GM18861 (cell line): ENCODE data around the gene RPRD1B.

Source experiments
- ATAC-seq: cut with Tn5 transposase; IDR thresholded peaks from one replicate; pipeline ENCODE4 v1.9.1; 2021; ENCODE audit not compliant: unreplicated experiment

Gene RPRD1B, protein sequence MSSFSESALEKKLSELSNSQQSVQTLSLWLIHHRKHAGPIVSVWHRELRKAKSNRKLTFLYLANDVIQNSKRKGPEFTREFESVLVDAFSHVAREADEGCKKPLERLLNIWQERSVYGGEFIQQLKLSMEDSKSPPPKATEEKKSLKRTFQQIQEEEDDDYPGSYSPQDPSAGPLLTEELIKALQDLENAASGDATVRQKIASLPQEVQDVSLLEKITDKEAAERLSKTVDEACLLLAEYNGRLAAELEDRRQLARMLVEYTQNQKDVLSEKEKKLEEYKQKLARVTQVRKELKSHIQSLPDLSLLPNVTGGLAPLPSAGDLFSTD

DNA sequence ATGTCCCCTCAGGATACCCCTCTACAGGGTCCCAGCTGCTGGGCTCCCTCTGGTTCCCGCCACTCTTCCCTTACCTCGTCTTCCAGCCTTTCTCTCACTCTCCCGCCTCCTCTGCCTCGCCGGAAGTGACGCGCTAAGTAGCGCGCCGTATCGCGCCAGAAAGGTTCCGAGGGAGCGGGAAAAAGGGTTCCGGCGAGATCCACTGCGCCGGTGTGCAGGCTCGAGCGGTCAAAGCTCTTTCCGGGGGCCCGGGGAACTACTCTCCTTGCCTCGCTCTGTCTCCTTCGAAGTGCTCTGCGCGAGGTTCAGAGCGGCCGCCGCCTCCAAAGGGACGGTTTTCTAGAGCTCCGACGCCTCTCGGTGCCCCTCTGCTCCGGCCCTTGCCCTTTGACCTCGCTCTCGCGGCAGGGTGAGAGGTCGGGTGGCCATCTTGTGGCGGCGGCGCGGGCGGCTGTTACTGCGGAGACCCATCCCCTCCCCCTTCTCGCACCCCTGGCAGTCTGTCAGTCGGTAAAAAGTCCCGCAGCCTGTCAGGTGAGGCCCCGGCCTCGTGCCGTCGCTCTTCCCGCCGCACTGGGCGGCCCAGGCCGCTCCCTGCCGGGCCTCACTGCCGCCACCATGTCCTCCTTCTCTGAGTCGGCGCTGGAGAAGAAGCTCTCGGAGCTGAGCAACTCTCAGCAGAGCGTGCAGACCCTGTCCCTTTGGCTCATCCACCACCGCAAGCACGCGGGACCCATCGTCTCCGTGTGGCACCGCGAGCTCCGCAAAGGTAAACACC, at the start of gene RPRD1B, which contains the start of gene TTI1:
TSS of gene RPRD1B (plus strand) at position 417 of the 778 bp plus-strand sequence. CDS start at position 619, 202 bp downstream.
TSS of gene TTI1 (minus strand) at position 127 of the 778 bp plus-strand sequence. CDS start 19,640 bp downstream, outside the sequence.
- peak; percentile 70 for ATAC-seq

DNA sequence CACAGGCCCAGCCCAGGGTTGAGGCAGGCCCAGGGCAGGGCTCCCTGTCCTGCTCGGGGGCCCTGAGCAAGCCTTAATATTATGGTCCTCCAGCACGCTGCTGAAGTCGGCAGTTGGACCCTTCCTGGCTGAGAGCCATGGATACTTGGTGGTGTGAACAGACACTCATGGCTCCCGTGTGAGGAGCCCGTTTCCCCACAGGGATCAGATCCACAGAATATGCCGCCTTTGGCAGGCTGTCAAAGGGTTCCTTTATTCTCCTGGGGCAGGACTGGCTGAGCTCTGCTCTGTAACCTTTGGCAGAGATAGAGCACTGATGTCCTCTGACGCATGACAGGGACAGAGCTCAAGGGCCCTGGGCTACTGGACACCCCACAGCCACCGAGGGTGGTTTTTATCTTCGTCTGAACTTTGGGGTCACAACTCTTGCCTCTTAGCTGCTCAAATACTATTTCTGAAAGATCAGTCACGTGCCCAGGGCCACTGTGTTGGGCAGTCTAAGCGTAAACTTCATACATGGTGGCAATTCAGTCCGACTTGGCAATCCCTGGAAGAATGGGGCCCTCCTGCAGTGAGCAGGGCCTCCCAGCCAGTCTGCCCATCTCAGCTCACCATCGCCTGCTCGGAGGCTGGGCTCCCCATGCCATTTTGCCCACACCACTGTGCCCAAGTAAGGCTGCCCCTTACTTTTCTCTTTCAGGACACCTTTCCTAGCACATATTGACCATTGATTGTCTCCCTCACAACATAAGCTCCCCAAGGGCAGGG, 49.3 kb upstream of the RPRD1B start:
- ATAC-seq: no peak

DNA sequence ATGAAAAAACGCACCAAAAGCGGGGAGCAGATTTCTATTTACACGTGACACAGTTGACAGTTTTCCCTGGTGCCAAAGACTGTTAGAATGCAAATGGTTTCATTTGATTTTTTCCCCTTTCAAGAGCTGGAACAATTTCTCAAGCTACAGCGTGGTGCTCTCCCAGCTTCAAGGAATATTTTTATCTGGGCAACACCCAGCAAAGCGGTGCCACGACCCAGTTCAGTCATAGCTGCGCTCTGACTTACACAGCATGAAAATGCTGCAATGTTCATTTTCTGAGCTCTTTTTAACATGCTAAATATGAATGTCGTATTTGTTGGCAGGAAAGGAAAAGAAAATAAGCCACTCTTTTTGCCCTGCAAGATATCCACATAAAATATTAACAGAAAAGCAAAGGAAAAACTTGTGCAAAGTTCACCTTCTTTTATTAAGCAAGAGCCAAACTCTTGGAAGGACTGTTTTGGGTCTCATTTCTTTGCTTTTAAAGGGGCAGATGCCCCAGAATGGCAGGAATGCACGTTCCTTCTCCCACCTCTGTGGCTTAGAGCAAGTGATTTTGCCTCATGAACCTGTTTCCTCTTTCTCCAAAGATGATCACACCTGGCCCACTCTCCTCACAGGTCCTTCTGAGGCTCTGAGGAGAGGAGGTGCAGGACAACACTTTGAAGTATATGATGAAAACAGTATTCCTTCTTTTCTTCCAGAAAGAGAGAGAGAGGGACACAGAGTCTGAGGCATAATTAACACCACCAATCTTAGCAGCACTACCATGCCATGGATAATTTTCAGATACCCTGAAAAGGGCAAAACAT, 47.3 kb upstream of the RPRD1B start:
- no peak for ATAC-seq

DNA sequence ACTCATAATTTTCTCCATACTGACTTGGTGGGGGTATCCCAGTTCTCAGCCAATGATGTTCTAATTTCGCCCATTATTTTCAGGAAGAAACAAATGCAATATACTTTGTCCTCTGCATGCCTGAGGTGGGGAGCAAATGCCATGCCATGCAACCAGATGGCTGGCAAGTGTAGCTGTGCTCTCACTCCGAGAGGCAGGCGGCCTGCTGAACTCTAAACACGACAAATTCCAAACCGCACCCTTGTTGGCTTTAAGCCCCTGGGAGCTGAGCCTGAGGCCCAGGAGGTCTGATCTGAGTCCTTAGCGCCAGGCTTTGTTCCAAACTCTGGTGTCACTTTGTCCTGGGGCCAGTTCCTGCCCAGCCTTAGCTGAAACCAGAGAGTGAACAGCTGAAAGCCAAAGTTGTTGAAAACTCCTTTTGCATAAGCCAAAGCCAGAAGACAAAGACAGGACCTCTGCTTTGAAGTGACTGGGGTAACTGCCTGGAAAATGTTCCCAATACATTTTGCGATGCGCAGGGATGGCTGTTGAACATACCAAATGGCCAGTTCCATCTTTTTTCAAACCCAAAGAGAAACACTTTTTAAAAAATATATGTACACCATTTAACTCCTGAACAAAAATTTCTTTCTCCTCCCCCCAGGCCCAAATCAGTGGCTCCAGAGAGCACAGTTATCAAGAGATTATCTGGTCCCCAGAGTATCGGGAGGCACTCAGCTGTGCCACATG, 46.5 kb upstream of the RPRD1B start:
- ATAC-seq: no peak

DNA sequence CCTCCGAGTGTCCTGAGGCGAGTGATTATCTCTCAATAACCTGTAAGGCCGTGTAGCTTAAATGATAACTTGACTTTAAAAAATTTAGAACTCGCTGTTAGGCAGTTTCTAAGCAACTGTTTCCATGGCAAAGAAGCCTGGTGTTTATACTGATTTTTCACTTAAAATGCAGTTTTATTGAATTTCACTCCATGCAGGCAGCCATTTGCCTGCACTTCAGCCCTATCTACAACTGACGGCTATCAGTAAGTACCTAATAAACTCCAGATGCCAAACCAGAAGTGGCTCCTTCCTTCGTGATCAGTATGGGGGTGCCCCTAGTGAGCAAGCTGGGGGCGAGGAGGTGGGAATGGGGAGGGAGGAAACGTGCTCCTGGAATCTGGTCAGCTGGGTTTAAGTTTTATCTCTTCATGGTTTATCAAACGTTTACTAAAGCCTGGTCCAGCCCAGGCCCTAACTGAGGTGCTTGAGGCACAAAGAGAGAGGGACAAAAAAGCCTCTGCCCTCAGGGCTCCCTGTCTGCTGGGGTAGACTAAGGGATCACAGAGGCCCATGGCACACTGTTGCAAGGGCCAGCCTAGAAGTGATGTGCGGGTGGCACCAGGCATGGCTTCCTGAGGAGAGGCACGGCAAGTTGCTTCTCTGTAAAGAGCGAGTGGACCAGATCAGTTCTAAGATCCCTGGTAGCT, 45.8 kb upstream of the RPRD1B start:
- no peak for ATAC-seq

DNA sequence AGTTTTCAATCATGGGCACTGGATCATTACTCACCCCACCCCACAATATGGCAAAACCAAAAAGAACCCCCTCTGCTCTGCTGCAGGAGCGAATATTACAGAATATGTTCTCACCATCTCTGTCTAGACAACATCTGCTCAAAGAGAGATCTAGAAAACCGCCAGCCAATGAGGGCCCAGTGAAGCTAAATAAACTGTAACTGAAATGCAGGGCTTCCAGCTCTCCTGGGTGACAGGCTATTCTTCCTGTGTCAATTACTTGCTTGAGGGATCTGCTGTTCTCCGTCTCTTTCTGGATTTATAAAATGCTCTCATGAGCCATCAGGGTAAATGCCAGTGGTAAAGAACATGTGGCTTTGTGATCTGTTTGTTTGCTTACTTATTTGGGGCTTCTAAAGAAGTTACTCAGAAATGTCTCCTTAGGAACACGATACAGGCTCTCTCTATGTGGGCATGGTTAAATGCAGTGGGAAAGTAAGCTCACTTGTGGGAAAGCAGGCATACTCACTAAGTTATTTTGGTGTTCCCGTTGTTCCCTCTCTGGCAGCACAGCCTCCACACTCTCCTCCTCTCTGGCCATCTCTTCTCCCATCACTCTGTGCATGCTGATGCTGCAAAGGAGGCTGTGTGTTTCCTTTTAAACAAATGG, 45.1 kb upstream of the RPRD1B start:
- ATAC-seq: no peak

DNA sequence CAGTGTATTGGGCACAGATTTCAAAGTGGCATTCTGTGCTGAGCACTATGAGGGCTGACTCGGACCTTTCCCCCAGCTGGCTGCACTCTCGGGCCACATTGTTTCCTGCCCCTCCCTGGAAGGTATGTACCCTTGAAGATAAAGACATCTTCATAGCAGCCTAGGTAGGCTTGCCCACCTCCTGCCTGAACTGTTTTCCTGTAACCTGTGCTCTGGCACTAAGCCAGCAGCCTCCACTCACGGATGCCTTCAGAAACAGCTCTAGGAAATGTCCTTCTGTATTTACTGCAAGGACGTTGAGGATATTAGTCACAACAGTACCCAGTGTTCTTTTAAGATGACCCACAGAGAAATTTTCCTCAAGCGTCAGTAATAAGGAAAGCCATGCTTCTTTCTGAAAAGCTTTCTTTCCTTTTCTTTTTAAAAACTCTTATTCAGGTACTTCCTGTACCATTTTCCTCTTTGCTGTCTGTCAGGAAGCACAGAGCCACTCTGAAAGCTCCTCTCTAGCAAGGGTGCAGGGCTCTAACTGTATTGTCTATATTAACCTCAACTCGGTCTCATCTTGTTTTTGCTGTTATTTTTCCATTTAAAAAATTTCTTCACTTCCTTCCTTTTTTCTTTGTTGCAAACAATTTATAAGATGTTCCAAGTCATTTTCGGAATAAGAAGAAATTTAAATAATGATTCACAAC, 43.8 kb upstream of the RPRD1B start:
- ATAC-seq: no peak

DNA sequence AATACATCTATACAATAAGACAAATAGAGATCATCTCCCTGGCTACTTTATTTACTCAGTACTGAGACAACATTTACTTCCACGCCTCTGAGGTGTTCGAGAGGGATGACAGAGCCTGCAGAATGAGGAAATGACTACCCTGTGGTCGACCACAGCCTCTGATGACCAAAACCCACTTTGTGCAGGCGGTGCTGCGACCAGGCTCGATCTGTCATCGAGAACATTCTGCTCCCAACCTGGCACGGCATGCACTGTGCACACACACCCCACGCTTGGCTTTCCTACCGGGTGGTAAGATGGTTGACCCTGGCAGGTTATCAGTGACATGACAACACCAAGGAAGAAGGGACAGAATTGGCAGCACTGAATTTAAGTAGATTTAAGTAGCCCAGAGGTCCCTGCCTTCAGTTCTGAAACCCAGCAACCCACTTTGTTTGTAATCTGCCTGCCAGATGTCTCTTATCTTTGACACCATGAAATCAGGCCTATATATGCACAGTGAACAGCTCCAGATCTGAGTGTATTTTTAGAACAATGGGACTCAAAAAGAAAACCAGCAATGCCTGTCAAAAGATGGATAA, 42.9 kb upstream of the RPRD1B start:
- peak; percentile 88 for ATAC-seq

DNA sequence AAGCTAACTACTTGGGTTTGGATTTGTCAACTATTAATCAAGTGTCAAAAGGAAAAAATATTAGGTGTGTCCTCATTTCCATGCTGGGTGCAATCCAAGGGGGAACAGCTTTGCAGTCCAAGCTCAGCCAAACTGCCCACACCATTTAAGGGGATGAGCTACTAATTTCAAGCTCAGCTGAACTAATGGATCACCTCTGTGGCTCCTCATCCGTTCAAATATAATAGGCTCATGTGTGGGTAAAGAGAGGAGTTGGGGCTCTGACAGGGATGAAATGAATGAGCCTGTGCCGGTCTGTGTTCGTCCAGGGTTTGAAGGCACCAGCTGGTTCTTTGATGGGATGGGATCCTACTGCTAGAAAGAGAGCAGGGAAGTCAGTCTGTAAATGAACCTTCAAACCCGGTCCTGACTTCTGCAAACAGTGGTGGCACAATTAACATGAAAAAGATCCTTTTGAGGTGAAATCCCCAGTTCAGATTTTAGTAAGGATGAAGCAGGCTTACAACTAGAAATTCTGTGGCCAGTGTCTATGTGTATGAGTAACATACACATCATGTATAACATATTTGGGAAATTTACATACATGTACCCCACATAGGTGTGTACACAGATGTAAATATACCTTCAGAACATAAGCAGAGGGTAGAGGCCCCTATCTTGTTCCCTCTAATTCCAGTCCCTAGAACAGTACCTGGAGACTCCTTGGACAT, 42.2 kb upstream of the RPRD1B start:
- no peak for ATAC-seq

DNA sequence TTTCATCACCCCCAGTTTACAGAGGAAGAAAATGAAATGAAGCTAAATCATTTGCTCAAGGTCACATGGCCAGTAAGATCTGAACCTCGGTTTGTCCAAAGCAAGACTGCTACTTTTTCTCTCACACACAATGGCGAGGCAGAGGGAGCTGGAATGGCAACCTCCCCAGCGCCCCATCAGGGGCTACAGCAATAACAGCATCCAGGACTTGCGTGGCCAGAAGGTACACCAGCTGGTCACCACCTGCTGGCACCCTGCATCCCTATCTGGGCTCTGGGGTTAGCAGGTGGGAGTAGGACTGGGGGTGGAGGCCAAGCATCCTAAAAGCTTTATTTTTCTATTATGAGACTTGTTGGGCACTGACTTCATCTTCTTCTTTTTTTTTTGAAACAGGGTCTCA, 41.6 kb upstream of the RPRD1B start:
- no peak for ATAC-seq

DNA sequence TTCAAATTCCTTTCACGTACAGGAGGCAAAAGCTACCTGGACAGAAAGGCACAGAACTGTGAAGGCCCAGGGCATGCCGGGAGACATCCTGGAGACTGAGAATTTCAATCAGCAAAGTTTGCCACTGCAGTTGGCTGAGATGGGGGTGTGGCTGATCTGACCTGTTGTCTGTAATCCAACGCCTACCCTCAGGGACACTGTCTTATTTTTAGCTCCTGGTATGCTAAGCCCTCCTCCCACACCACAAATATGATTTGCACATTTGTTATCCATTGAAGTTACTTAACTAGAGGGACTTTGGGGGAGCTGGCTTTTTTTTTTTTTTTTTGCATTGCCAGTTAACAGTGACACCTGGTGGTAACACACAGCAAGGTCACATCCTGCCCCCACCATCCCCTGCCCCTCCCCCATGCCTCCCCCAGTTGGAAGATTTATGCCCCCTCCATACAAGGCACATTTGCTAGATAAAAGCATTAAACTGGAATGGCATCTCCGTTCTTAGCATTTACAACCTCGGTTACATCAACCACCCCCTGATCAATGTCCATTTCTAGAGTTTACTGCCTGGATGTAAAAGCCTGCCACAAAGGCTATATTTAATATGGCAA, 40.6 kb upstream of the RPRD1B start:
- no peak for ATAC-seq

DNA sequence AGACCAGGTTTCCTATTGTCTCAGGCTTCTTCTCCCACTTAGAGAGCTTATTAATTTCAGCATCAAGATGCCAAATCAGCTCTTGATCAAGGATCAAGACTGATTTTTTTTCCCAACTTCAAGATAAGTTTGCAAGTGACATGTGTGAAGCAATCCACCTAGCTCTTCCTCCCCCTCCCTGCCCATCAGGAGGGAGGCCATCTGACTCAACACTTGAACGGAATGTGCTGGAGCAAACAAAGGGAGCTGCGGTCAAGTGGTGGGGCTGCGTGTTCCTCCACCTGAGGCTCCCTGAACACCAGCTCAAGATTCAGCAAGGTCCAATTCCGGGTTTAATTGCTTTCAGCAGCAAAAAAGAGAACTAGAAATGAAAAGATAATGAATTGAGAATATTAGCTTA, 39.0 kb upstream of the RPRD1B start:
- no peak for ATAC-seq

DNA sequence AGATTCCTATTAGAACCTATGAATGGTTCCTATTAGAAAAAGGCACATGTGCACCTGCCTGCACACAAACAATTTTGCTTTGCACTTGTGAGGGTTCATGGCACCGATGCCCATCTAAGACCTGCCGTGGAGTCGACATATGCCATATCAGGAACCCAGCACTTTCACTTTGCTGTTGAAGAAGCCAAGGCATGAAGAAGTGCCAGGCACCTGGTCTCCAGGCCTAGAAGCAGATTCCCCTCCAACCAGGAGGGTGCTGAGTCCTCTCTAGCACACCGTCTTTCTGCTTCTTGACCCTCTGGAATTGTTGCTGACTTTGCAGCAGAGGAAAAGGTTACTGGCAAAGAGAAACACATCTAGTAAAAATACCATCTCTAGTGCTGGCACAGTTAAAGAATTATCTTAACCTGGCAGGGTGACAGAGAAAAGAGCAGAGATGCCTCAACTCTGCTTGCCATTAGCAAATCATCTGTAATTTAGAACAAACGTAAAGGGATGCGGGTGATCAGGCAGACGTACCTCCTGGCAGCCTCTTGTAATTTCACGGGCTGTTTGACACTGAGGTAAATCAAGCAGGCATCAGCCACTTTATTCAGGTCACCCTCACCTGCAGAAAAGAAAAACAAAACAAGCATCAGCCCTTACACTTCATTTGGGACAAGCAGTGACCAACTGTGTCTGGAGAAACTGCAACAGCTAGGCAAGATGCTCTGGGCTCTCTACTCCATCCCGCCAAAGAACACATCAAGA, 37.5 kb upstream of the RPRD1B start:
- ATAC-seq: no peak

DNA sequence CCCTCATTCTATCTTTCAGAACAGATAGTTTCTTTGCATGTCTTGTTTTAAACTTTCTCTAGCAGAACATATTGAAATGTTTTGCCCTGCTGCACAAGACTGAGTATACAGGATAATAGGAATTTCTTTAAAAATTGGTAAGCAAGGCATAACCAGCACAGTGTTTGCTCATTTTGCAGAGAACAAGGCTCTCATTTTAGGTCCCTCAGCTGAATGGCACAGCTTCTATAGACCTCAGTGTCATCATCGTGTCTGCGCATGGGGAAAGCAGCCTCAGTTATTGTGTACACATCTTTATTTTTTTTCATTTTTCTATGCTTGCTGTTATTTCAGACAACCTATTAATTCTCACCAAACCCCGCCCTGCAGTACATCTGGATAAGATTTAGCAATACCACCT, 36.0 kb upstream of the RPRD1B start:
- no peak for ATAC-seq

DNA sequence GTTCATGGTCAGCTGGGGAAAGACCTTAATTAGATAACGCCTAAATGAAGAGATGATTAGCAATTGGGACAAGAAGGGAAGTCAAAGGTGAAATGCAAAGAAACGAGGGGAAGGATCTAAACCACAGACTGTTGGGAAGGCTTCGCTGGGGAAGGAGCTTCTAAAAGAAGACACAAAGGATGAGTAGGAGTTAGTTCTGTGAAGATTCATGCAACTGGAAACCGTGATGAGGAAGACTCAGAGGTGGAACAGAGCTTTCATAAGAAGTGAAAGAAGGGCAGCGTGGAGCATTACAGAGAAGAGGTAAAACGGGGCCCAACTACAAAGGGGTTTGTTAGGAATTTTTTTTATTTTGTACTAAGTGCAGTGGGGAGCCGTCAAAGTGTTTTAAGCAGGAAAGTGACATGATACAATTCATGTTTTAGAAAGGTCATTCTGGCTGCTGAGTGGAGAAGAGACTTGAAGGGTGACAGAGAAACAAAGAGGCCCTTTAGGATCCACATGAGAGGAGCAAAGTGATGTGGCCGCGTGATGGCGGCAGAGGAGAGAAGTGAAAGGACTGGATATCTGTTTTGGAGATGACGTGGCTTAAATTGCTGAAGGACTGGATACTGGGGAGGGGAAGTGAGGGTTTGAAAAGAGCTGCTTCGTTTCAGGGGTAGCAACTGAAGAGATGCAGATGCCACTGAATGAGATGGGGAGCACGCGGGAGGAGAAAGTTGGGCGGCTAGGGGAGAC, 33.9 kb upstream of the RPRD1B start:
- ATAC-seq: no peak

DNA sequence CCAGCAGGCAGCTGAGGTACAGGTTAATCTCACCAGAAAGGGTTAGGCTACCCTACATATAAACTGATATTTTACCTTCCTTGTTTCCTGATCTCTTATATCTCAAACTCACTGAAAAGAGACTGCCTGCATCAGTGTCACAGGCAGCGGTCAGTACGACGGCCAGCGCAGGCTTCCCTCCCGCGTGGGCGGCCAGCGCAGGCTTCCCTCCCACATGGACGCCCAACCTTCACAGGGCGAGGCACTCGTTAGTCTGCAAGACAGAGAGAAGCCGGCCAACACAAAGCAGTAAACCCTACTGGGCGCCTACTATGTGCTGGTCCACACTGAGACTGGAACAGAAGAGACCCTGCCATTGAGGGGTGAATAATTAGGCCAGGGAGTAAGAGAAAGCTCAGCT, 33.3 kb upstream of the RPRD1B start:
- no peak for ATAC-seq
